Calu3 (cell line): ENCODE measurements around the gene CLEC2D. TPM values are rescaled to one million over a fixed set of nuclear protein-coding genes. Genes with fewer than 3 reads are reported as not detected.
"Not testable (repeated sequence)": the region's sequence is repeated elsewhere in the genome, so short reads cannot be mapped to it uniquely, and the experiment has no call there.

Experiments
- BruUV-seq: library from RNA; stranded (reverse); fragments of 400-500 nt; replicated peaks from 2 replicates; lab custom pipeline; 2021; lab: Mats Ljungman, UMichigan
- CTCF ChIA-PET: fragments of 300-600 bp; sonication (Branson Sonifier 250); formaldehyde crosslinking; loops from one replicate; lab custom pipeline; 2022; ENCODE audit warnings: antibody characterized with exemption; lab: Charles Lee
- DNase-seq: peaks from one replicate; pipeline ENCODE4 v3.0.0; 2022
- H3K27ac Mint-ChIP-seq: one replicate; pipeline ENCODE4 v1.8.0; 2022; ENCODE audit warnings: mixed read lengths; ENCODE audit not compliant: unreplicated experiment
- H3K27me3 Mint-ChIP-seq: one replicate; pipeline ENCODE4 v1.8.0; 2022; ENCODE audit warnings: mixed read lengths; ENCODE audit not compliant: unreplicated experiment
- H3K36me3 Mint-ChIP-seq: one replicate; pipeline ENCODE4 v1.8.0; 2022; ENCODE audit warnings: mild to moderate bottlenecking, moderate library complexity, mixed read lengths; ENCODE audit not compliant: insufficient read depth, unreplicated experiment
- H3K4me1 Mint-ChIP-seq: one replicate; pipeline ENCODE4 v1.8.0; 2022; ENCODE audit warnings: mild to moderate bottlenecking, low read depth, mixed read lengths; ENCODE audit not compliant: unreplicated experiment
- H3K4me3 Mint-ChIP-seq: one replicate; pipeline ENCODE4 v1.8.0; 2022; ENCODE audit warnings: mild to moderate bottlenecking, low read depth, moderate library complexity, mixed read lengths; ENCODE audit not compliant: unreplicated experiment
- H3K9me3 Mint-ChIP-seq: one replicate; pipeline ENCODE4 v1.8.0; 2022; ENCODE audit warnings: low read depth, mixed read lengths; ENCODE audit not compliant: unreplicated experiment
- CTCF ChIP-seq: fragments of 200-600 bp; IDR thresholded peaks from one replicate; pipeline ENCODE4 v1.8.0; 2022; ENCODE audit warnings: antibody characterized with exemption; ENCODE audit not compliant: unreplicated experiment
- intact Hi-C: fragments of 100-400 bp; cut with micrococcal nuclease; formaldehyde crosslinking; loops from one replicate; pipeline ENCODE4 v1.10.0; 2022; ENCODE audit not compliant: unreplicated experiment
- total RNA-seq: library from RNA; stranded (reverse); gene quantifications from 2 replicates; pipeline ENCODE4 v1.2.3, GENCODE V29; 2022

The CLEC2D gene
- total RNA-seq, 1 experiment from 2014 or later: 5.8 TPM

- H3K4me1 Mint-ChIP-seq: peaks cover 4% of the 10 kb centered on the region
- CTCF ChIA-PET: no interaction called here
- H3K4me3 Mint-ChIP-seq: no peak overlapping the region
- peaks cover 15% of the 10 kb centered on the region for H3K9me3 Mint-ChIP-seq
- intact Hi-C loops: no loop called here
- no peaks in the 10 kb centered on the region for H3K27me3 Mint-ChIP-seq
- no peak for DNase-seq
- TF ChIP-seq CTCF: no peak
- H3K36me3 Mint-ChIP-seq: peaks cover 6% of the 10 kb centered on the region
- no TSS peak for BruUV-seq
- no peak overlapping the region for H3K27ac Mint-ChIP-seq
Measured at GRCh38 chr12:9685915-9686314, 16.4 kb downstream of the CLEC2D start.

DNA sequence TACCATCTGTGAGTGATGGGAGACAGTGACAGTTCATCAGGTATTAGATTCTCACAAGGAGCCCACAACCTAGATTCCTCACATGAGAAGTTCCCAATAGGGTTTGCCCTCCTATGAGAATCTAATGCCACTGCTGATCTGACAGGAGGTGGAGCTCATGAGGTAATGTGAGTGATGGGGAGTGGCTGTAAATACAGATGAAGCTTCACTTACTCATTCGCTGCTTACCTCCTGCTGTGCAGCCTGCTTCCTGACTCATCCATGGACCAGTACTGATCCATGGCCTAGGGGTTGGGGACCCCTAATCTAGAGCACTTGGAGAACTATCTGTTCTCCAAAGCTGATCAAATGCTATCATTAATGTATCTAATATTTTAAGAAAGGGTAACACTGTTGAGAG, 17.7 kb downstream of the CLEC2D start:
- Mint-ChIP-seq H3K9me3 (peaks cover 12% of the 10 kb centered on the region), H3K27me3 (no peaks in the 10 kb centered on the region), H3K27ac (no peak overlapping the region), H3K4me3 (no peak overlapping the region), H3K4me1 (peaks cover 17% of the 10 kb centered on the region), H3K36me3 (peaks cover 6% of the 10 kb centered on the region)
- CTCF ChIA-PET: interaction anchor here (0.7 kb wide), 1 partner anchor 1226 kb away, joined by 5 read pairs; no protein-coding TSS in a partner anchor
- no TSS peak for BruUV-seq
- intact Hi-C loops: no loop called here
- no peak for TF ChIP-seq CTCF
- no peak for DNase-seq

- no TSS peak for BruUV-seq
- H3K4me1 Mint-ChIP-seq: peaks cover 19% of the 10 kb centered on the region
- peaks cover 6% of the 10 kb centered on the region for H3K36me3 Mint-ChIP-seq
- DNase-seq: no peak
- intact Hi-C loops: no loop called here
- no peaks in the 10 kb centered on the region for H3K9me3 Mint-ChIP-seq
- TF ChIP-seq CTCF: no peak
- CTCF ChIA-PET: no interaction called here
- no peaks in the 10 kb centered on the region for H3K27me3 Mint-ChIP-seq
- H3K27ac Mint-ChIP-seq: no peak overlapping the region
- H3K4me3 Mint-ChIP-seq: no peak overlapping the region
Measured at GRCh38 chr12:9692909-9693308, 23.4 kb downstream of the CLEC2D start.

GRCh38 chr12:9694241-9694640, 24.7 kb downstream of the CLEC2D start:
- Mint-ChIP-seq H3K36me3 (peaks cover 1% of the 10 kb centered on the region), H3K4me3 (no peak overlapping the region), H3K4me1 (peaks cover 25% of the 10 kb centered on the region), H3K27ac (no peak overlapping the region), H3K27me3 (no peaks in the 10 kb centered on the region), H3K9me3 (no peaks in the 10 kb centered on the region)
- TF ChIP-seq CTCF: no peak
- CTCF ChIA-PET: interaction anchor here (0.7 kb wide), 1 partner anchor 60 kb away, joined by 7 read pairs; no protein-coding TSS in a partner anchor
- intact Hi-C loops: no loop called here
- DNase-seq: no peak
- BruUV-seq: no TSS peak

DNA sequence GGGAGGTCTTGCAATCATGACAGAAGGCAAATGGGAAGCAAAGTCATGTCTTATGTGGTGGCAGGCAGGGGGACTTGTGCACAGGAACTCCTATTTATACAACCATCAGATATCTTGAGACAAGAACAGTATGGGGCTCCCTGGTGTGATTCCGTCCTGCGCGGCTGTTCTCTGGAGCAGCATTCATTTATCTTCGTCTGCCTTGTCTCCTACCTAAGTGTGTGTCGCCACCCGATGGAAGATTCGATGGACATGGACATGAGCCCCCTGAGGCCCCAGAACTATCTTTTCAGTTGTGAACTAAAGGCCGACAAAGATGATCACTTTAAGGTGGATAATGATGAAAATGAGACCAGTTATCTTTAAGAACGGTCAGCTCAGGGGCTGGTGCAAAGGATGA, 25.6 kb downstream of the CLEC2D start:
- H3K27ac Mint-ChIP-seq, H3K9me3 Mint-ChIP-seq, CTCF ChIA-PET, DNase-seq, H3K27me3 Mint-ChIP-seq, H3K4me3 Mint-ChIP-seq, H3K36me3 Mint-ChIP-seq, intact Hi-C loops, BruUV-seq: not testable (repeated sequence)
- peaks cover 35% of the 10 kb centered on the region for H3K4me1 Mint-ChIP-seq

GRCh38 chr12:9695661-9696060, 26.1 kb downstream of the CLEC2D start:
- H3K4me3 Mint-ChIP-seq, intact Hi-C loops, H3K27me3 Mint-ChIP-seq, H3K9me3 Mint-ChIP-seq, BruUV-seq, H3K27ac Mint-ChIP-seq, H3K36me3 Mint-ChIP-seq, DNase-seq, CTCF ChIA-PET: not testable (repeated sequence)
- H3K4me1 Mint-ChIP-seq: peaks cover 36% of the 10 kb centered on the region
